ENCODE measurements around the gene SUMF1.

The SUMF1 gene

GRCh38 chr3:4375911-4376310 is 91.2 kb downstream of the SUMF1 start:
- DNase-seq: no peak

DNA sequence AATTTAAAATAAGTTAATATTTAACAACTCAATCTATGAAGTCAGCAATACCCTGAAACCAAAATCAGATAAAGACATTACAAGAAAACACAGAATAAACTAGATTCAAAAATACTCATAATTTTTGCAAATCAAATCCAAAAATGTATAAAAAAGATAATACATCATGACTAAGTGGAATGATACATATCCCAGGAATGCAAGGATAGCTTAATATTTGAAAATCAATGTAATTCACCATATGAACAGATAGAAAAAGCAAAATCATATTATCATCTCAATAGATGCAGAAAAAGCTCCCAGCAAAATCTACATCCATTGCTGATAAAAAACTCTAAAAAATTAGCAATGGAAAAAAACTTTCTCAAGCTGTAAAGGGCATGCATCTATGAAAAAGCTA is 93.4 kb downstream of the SUMF1 start:
- no peak for DNase-seq

DNA sequence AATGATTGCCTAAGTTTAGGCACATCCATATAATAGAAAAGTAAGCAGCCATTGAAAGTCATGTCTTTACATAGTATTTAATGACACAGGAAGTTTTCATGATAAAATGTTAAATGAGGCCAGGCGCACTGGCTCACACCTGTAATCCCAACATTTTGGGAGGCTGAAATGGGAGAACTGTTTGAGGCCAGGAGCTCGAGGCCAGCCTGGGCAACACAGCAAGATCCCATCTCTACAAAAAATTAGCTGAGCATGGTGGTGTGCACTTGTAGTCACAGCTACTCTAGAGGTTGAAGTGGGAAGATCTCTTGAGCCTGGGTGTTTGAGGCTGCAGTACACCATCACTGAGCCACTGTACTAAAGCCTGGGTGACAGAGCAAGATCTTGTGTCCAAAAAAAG is 104.5 kb downstream of the SUMF1 start:
- no peak for DNase-seq

- DNase-seq: no peak
Observed at GRCh38 chr3:4360817-4361216, 106.3 kb downstream of the SUMF1 start.

GRCh38 chr3:4359805-4360502 is 107.1 kb downstream of the SUMF1 start:
- no peak for DNase-seq

DNA sequence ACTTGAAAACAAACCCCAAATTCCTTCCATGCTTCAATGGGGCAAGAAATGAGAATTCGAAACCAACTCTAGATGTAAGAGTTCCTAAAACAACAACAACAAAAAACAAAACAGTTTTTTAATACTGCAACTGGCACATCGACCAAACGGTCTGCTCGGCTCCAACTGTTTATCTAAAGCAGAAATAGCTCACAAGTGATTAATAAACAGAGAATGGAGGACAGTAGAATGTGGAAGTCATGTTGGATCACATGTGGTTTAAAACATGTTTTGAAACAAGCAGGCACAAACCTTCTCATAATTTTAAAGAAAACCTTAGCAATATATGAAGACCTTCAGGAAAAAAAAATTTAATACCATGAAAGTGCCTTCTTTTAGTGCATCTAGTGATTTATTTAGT is 108.8 kb downstream of the SUMF1 start:
- no peak for DNase-seq

GRCh38 chr3:4356546-4357410 is 110.3 kb downstream of the SUMF1 start:
- DNase-seq: no peak

- DNase-seq: no peak
Observed at GRCh38 chr3:4356220-4356540, 110.9 kb downstream of the SUMF1 start.

DNA sequence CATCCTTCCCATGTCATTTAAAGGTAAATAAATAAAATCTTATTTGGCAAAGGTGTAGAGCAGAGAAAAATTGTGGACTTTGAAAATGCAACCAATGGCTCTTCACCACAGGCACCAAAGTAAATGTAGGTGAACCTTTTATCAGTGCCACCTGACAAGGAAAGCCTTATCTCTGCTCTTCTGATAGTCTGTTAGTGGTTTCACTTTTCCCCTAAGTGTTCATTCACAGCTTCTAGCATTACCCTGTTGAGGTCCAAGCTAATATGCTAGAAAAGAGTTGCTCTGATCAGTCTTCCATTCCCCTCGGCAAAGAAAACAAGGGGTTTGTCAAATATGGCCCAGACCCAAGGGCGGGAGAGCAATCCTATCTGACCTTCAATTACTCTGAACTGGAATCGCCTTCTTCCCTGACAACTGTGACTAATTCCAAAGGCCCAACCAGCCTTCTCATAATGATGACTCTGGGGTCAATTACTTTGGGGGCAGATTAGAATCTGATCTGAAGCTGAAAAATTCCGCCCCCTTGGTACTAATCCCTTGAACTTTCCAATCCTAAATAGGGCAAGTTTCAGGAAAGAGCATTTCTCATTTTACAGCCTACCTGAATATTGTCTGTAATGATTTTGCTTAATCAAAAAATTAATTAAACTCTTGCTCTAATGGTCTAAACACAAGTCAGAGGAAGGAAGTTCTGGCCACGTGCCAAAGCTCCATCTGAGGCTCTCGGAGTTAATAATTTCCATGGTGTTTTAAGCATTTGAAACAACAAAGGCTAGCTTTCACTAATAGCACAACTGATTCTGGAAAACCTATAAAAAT is 111.5 kb downstream of the SUMF1 start:
- DNase-seq: no peak

- DNase-seq: no peak
Observed at GRCh38 chr3:4351872-4352271, 115.2 kb downstream of the SUMF1 start.

DNA sequence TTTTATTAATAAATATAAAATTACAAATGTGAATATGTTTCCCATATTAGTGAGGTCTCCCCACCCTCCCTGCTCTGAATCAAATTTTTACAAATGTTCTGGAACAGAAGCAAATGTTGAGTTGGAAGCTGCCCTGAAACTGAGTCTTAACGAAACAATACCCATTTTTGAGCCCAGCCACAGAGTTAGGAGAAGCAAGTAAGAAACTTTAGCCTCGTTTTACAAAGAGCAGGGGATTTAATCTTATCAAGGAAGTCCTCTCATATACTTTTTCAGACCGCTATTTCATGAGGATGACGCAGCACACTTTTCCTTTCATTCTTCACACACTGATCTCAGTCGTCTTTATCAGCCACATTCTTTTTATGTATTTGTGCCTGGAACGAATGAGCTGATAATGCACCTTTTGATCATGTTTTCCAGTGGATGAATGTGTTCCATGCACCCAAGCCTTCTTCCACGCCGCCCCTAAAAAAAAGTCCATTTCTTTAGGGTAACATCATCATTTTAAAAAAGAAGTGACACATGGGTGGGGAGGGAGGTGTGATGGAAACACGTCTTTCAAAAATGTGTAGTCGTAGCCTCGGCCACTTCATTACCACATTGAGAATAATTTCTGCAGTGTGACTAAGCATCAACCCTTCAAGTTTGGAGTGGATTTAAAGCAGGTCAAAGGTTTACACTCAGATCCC is 115.8 kb downstream of the SUMF1 start:
- DNase-seq: peak; percentile 32

GRCh38 chr3:4350789-4351163 is 116.3 kb downstream of the SUMF1 start:
- DNase-seq: peak; percentile 78

- DNase-seq: no peak
Observed at GRCh38 chr3:4343258-4343657, 123.8 kb downstream of the SUMF1 start.

DNA sequence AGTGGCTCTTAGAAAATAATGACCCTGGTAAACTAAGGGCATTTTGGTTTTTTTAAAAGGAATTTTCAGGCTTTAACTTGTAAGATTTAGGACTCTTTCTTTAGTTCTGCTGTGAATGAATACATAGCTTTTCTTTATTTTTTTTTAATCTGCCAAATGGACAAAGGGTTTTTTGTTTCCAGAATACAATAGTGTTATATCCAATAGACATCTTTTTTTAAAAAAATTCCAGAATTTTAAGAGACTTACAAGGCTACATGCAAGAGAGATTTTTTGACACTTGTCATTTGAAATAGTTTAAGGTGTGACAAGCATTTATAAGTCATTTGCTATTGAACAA is 125.8 kb downstream of the SUMF1 start:
- no peak for DNase-seq

- DNase-seq: peak; percentile 8
Observed at GRCh38 chr3:4340411-4341335, 126.4 kb downstream of the SUMF1 start.

GRCh38 chr3:4340077-4340410 is 127.0 kb downstream of the SUMF1 start:
- no peak for DNase-seq

GRCh38 chr3:4338751-4339150 is 128.3 kb downstream of the SUMF1 start:
- DNase-seq: no peak

- DNase-seq: no peak
Observed at GRCh38 chr3:4336850-4337546, 130.1 kb downstream of the SUMF1 start.

- DNase-seq: no peak
Observed at GRCh38 chr3:4335840-4336562, 131.1 kb downstream of the SUMF1 start.

DNA sequence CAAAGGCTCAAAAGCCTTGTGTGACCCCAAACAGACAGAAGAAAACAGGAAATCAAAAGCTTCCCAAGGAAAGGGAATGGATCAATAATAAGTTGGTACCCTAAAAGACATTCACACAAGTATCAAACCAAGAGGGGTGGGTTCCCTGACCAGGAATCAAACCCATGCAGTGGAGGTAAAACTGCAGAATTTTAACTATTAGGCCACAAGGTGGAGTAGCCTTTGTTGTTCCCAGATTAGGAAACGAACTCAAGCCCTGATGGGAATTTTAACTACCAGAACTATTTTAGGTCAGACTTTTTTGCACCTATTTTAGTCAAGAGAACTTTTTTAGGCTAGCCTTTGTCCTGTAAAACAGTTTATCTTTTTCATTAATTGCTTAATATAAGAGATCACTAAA is 132.5 kb downstream of the SUMF1 start:
- no peak for DNase-seq

GRCh38 chr3:4332991-4333390 is 134.1 kb downstream of the SUMF1 start:
- DNase-seq: no peak
